Trophoblast cell (in vitro differentiated cells and primary cell): ENCODE results near the gene MACROD2.

Experiments
- DNase-seq, 2 donors: peaks; one replicate each; pipeline ENCODE4 v3.0.0-alpha.2; 2016
- H2AFZ ChIP-seq: 2 replicates; pipeline ENCODE4 v1.6.1; 2013; ENCODE audit warnings: low read length, moderate library complexity, mild to moderate bottlenecking; ENCODE audit not compliant: insufficient read depth, poor library complexity
- H2AK5ac ChIP-seq: 2 replicates; pipeline ENCODE4 v1.6.1; 2013; ENCODE audit warnings: mild to moderate bottlenecking, low read length
- H2BK120ac ChIP-seq: 2 replicates; pipeline ENCODE4 v1.6.1; 2013; ENCODE audit warnings: low read length, mild to moderate bottlenecking, moderate library complexity; ENCODE audit not compliant: insufficient read depth, poor library complexity
- H2BK12ac ChIP-seq: 2 replicates; pipeline ENCODE4 v1.6.1; 2013; ENCODE audit warnings: mild to moderate bottlenecking, low read length, moderate library complexity
- H2BK5ac ChIP-seq: 2 replicates; pipeline ENCODE4 v1.6.1; 2013; ENCODE audit warnings: low read length, low read depth, moderate library complexity, mild to moderate bottlenecking; ENCODE audit not compliant: poor library complexity
- H3K14ac ChIP-seq: 2 replicates; pipeline ENCODE4 v1.6.1; 2013; ENCODE audit warnings: mild to moderate bottlenecking, low read length
- H3K18ac ChIP-seq: 2 replicates; pipeline ENCODE4 v1.6.1; 2013; ENCODE audit warnings: mild to moderate bottlenecking, low read length
- H3K23ac ChIP-seq: 2 replicates; pipeline ENCODE4 v1.6.1; 2013; ENCODE audit warnings: low read length
- H3K27ac ChIP-seq: 2 replicates; pipeline ENCODE4 v1.5.1; 2013; ENCODE audit warnings: low read depth, mild to moderate bottlenecking, inconsistent platforms, low read length, moderate library complexity
- H3K27me3 ChIP-seq: 2 replicates; pipeline ENCODE4 v1.6.1; 2013; ENCODE audit warnings: inconsistent platforms, mild to moderate bottlenecking, low read length, moderate library complexity; ENCODE audit not compliant: insufficient read depth
- H3K36me3 ChIP-seq, 2 experiments: 1 replicate in 1 of 2; 2 replicates in 1 of 2; pipeline ENCODE4 v1.6.1; 2013; ENCODE audit warnings: low read length in 2 of 2, mild to moderate bottlenecking in 2 of 2, moderate library complexity in 1 of 2; ENCODE audit not compliant: insufficient read depth in 2 of 2, control insufficient read depth in 1 of 2
- H3K4ac ChIP-seq: 2 replicates; pipeline ENCODE4 v1.6.1; 2013; ENCODE audit warnings: low read depth, mild to moderate bottlenecking, low read length, moderate library complexity
- H3K4me1 ChIP-seq, 2 experiments: 1 replicate in 1 of 2; 2 replicates in 1 of 2; pipeline ENCODE4 v1.6.1; 2013; ENCODE audit warnings: low read length in 2 of 2, mild to moderate bottlenecking in 2 of 2, moderate library complexity in 1 of 2; ENCODE audit not compliant: insufficient read depth in 2 of 2, control insufficient read depth in 1 of 2
- H3K4me2 ChIP-seq: 2 replicates; pipeline ENCODE4 v1.6.1; 2013; ENCODE audit warnings: inconsistent platforms, mild to moderate bottlenecking, low read length, moderate library complexity
- H3K4me3 ChIP-seq: 2 replicates; pipeline ENCODE4 v1.5.1; 2013; ENCODE audit warnings: mild to moderate bottlenecking, low read depth, low read length, inconsistent platforms
- H3K79me1 ChIP-seq: one replicate; pipeline ENCODE4 v1.6.1; 2013; ENCODE audit warnings: low read length
- H3K79me2 ChIP-seq: 2 replicates; pipeline ENCODE4 v1.6.1; 2013; ENCODE audit warnings: low read length, mild to moderate bottlenecking; ENCODE audit not compliant: control insufficient read depth, insufficient read depth, poor library complexity
- H3K9ac ChIP-seq: 2 replicates; pipeline ENCODE4 v1.6.1; 2013; ENCODE audit warnings: mild to moderate bottlenecking, low read length
- H3K9me3 ChIP-seq: 2 replicates; pipeline ENCODE4 v1.6.1; 2013; ENCODE audit warnings: low read depth, mild to moderate bottlenecking, control low read depth, inconsistent platforms, low read length; ENCODE audit not compliant: insufficient read depth
- H4K12ac ChIP-seq: 2 replicates; pipeline ENCODE4 v1.6.1; 2013; ENCODE audit warnings: low read depth, mild to moderate bottlenecking, low read length, moderate library complexity
- H4K8ac ChIP-seq: 2 replicates; pipeline ENCODE4 v1.6.1; 2013; ENCODE audit warnings: low read depth, mild to moderate bottlenecking, low read length, moderate library complexity
- H4K91ac ChIP-seq: one replicate; pipeline ENCODE4 v1.6.1; 2013; ENCODE audit warnings: low read depth, mild to moderate bottlenecking, low read length, moderate library complexity
- WGBS: extraction: QIAGEN DNeasy Blood & Tissue Kit; methylation state at CpG from one replicate; pipeline ENCODE4 v1.1.7; 2013; ENCODE audit warnings: missing lambda C conversion rate; ENCODE audit not compliant: insufficient read length, insufficient coverage; ENCODE audit errors: extremely low coverage; 5-methylcytosine and 5-hydroxymethylcytosine counted together

The MACROD2 gene

DNA sequence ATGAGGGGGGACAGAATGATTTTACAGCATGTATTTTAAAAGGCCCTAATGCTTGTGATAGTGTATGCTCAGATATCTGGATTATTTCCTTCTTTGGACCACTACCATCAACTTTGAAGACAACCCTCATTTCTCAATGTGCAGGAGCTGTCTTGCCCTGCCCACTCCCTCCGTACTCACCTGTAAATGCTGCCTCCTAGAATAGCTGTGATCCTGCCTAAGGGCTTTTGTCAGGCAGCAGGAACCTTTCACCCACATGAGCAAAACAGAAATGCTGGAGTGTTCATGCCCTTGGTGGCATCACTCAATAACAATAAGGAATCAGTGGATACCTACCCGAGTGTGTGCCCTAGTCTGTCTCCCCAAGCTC lies 1065.7 kb downstream of the MACROD2 start:
- H3K18ac ChIP-seq = no peak overlapping the region
- no peak overlapping the region for H3K4ac ChIP-seq
- H4K12ac ChIP-seq = no peak overlapping the region
- peak; percentile 12 to 32 for DNase-seq
- H3K79me2 ChIP-seq = no peaks in the 10 kb centered on the region
- H3K27me3 ChIP-seq = no peaks in the 10 kb centered on the region
- no CpG with 5 or more reads among the region's 2 CpGs for WGBS
- H4K91ac ChIP-seq = no peak overlapping the region
- no peaks in the 10 kb centered on the region for H3K79me1 ChIP-seq
- H3K14ac ChIP-seq = no peak overlapping the region
- H3K23ac ChIP-seq = no peak overlapping the region
- H3K27ac ChIP-seq = no peak overlapping the region
- no peaks in the 10 kb centered on the region for H3K36me3 ChIP-seq
- H3K4me2 ChIP-seq = no peak overlapping the region
- H2AFZ ChIP-seq = no peak overlapping the region
- H2BK12ac ChIP-seq = no peak overlapping the region
- H4K8ac ChIP-seq = no peak overlapping the region
- no peak overlapping the region for H2BK120ac ChIP-seq
- no peak overlapping the region for H2BK5ac ChIP-seq
- H3K9me3 ChIP-seq = no peaks in the 10 kb centered on the region
- H3K4me3 ChIP-seq = no peak overlapping the region
- H2AK5ac ChIP-seq = no peak overlapping the region
- H3K4me1 ChIP-seq = peaks cover 8 to 9% of the 10 kb centered on the region in 2 experiments
- H3K9ac ChIP-seq = no peak overlapping the region

DNA sequence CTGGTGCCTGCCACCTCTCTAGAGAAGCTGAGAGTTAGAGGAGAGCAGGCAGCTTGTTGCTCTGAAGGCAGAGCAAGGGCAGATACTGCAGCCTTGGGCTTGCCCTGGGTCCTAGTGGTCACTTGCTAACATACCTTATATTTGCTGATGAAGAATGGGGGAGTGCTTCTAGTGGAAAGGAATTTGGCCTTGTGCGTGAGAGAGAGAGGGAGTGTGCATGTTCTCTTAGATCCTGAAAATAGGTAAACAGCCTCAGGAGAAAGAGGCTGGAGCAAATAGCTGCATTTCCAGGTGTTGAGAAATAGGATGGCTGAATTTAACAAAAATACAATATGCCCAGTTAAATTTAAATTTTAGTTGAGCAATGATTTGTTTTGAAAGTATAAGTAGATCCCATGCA lies 1066.6 kb downstream of the MACROD2 start:
- no peak overlapping the region for H2AFZ ChIP-seq
- no peak overlapping the region for H2AK5ac ChIP-seq
- H3K27me3 ChIP-seq = no peaks in the 10 kb centered on the region
- WGBS = no CpG with 5 or more reads among the region's 1 CpG
- H3K14ac ChIP-seq = no peak overlapping the region
- H3K4me2 ChIP-seq = no peak overlapping the region
- H2BK5ac ChIP-seq = no peak overlapping the region
- no peak overlapping the region for H3K4ac ChIP-seq
- no peak overlapping the region for H3K27ac ChIP-seq
- no peak overlapping the region for H4K8ac ChIP-seq
- no peak overlapping the region for H3K4me3 ChIP-seq
- H3K79me2 ChIP-seq = no peaks in the 10 kb centered on the region
- H2BK12ac ChIP-seq = no peak overlapping the region
- H4K12ac ChIP-seq = no peak overlapping the region
- DNase-seq = peak; percentile 2 to 4
- no peak overlapping the region for H3K18ac ChIP-seq
- H3K36me3 ChIP-seq = no peaks in the 10 kb centered on the region
- no peak overlapping the region for H3K9ac ChIP-seq
- H4K91ac ChIP-seq = no peak overlapping the region
- no peaks in the 10 kb centered on the region for H3K79me1 ChIP-seq
- no peaks in the 10 kb centered on the region for H3K9me3 ChIP-seq
- no peak overlapping the region for H2BK120ac ChIP-seq
- H3K23ac ChIP-seq = no peak overlapping the region
- H3K4me1 ChIP-seq = peaks cover 8 to 9% of the 10 kb centered on the region in 2 experiments

GRCh38 chr20:15063081-15063480 lies 1067.8 kb downstream of the MACROD2 start:
- Histone ChIP-seq H2BK120ac (no peak overlapping the region), H2AK5ac (no peak overlapping the region), H3K27ac (no peak overlapping the region), H2BK12ac (no peak overlapping the region), H3K23ac (no peak overlapping the region), H3K14ac (no peak overlapping the region), H3K9ac (no peak overlapping the region), H3K4me2 (no peak overlapping the region), H2BK5ac (no peak overlapping the region), H3K4me3 (no peak overlapping the region), H3K18ac (no peak overlapping the region), H3K79me2 (no peaks in the 10 kb centered on the region), H3K27me3 (no peaks in the 10 kb centered on the region), H4K91ac (no peak overlapping the region), H4K8ac (no peak overlapping the region), H3K9me3 (no peaks in the 10 kb centered on the region), H4K12ac (no peak overlapping the region), H3K4me1 (peaks cover 8 to 9% of the 10 kb centered on the region in 2 experiments), H3K79me1 (no peaks in the 10 kb centered on the region), H2AFZ (no peak overlapping the region), H3K4ac (no peak overlapping the region), H3K36me3 (no peaks in the 10 kb centered on the region)
- no CpG with 5 or more reads among the region's 3 CpGs for WGBS
- no peak for DNase-seq

DNA sequence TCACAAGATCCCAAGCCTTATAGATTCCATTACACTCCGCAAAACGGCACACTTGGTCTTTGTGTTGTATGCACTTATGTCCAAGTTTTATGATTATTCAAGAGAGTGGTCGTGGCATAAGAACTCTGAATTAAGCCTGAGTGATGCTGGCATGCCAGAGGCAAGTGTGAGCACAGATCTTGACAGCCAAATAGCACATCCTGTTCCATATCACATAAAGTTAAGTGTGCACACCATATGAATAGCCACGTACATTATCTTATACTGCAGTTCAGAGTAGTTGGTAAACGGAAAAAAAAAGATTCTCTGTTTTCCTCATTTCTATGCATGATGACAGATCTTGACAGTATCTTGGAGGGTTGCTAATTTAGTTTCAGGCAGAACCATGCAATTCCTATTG lies 1069.4 kb downstream of the MACROD2 start:
- Histone ChIP-seq H3K79me2 (no peaks in the 10 kb centered on the region), H3K4me2 (no peak overlapping the region), H3K27me3 (no peaks in the 10 kb centered on the region), H3K23ac (no peak overlapping the region), H3K9ac (no peak overlapping the region), H4K12ac (no peak overlapping the region), H3K9me3 (no peaks in the 10 kb centered on the region), H2AK5ac (no peak overlapping the region), H3K4me1 (peaks cover 8 to 9% of the 10 kb centered on the region in 2 experiments), H3K14ac (no peak overlapping the region), H2BK12ac (no peak overlapping the region), H3K18ac (no peak overlapping the region), H2BK120ac (no peak overlapping the region), H3K4me3 (no peak overlapping the region), H3K36me3 (no peaks in the 10 kb centered on the region), H2AFZ (no peak overlapping the region), H3K79me1 (no peaks in the 10 kb centered on the region), H4K91ac (no peak overlapping the region), H2BK5ac (no peak overlapping the region), H4K8ac (no peak overlapping the region), H3K27ac (no peak overlapping the region), H3K4ac (no peak overlapping the region)
- DNase-seq = no peak
- WGBS = no CpG with 5 or more reads among the region's 5 CpGs
